Loucy (cell line): ENCODE measurements around the gene DMC1.

Source experiments
- CTCF ChIP-seq: fragments of 200-600 bp; sonication (generic); conservative IDR thresholded peaks from 2 replicates; pipeline ENCODE4 v1.5.1; 2014; ENCODE audit warnings: mild to moderate bottlenecking, antibody characterized with exemption, low read length
- EZH2phosphoT487 ChIP-seq: fragments of 200-600 bp; IDR thresholded peaks from 2 replicates; pipeline ENCODE4 v1.6.1; 2018; ENCODE audit warnings: antibody characterized with exemption, mild to moderate bottlenecking, moderate library complexity, borderline replicate concordance

DNA sequence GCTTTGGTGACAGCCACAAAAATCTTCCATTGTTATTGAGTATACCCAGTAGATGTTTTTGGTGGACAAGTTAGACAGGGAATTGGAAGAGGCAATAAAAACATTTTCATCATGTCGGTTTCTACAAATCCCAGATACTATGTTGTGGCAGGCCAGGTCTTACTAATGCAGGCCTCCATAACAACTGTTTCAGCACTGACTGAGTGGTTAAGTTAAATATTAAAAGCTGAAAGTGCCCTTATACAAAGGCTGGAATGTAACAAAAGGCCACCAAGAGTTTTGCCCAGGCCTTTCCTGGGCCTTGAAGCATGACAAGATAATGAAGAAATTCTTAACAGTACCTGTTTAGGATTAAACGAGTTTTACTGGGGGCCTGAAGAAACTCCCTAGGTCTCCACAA, 29.3 kb downstream of the DMC1 start:
- TF ChIP-seq CTCF (no peak), EZH2phosphoT487 (no peak)
